ENCODE data around the gene PNMA6F.

- TF ChIP-seq POLR2A (IDR thresholded peaks at IDR 0.05) (no peak), CTCF (IDR thresholded peaks at IDR 0.05) (no peak)
Observed at GRCh38 chrX:153340111-153340510, 18.5 kb upstream of the PNMA6F start.

Measured in adrenal gland (tissue), 5 donors.